ENCODE data around the gene MCL1.

GRCh38 chr1:150529017-150529416, 50.4 kb downstream of the MCL1 start:
- no peak for TF ChIP-seq EP300 (IDR thresholded peaks at IDR 0.05)
- no peak for TF ChIP-seq CTCF (IDR thresholded peaks at IDR 0.05)
- no peak for TF ChIP-seq POLR2AphosphoS5 (IDR thresholded peaks at IDR 0.05)

Data from gastroesophageal sphincter (tissue), 3 donors.